GM12873 (cell line): Measurements from ENCODE around the gene RASSF4.

Source experiments
- TF ChIP-seq, protein P1 (sequence below): IDR thresholded peaks from 2 replicates; pipeline ENCODE4 v1.5.1; 2012; ENCODE audit warnings: low read depth, mild to moderate bottlenecking, moderate library complexity, low read length, control low read depth; ENCODE audit not compliant: insufficient read depth; ENCODE audit errors: missing control alignments

The RASSF4 gene

DNA sequence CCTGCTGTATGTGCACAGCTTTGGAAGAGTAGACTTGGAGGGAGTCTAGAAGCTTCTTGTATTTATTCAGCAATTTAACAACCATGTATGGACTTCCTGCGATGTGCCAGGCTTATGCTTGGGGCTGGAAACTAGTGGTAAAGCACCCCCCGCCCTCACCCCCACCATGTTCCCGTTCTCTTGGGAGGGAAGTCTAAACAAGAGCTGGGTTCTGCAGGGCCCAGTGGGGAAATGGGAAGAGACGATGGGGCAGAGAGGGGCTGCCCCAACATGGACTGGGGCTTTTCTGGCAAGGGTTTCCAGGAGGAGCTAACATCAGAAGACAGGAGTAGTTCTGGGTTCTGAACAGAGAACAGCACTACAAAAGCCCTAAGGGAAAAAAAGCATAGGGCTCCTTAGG, 8.0 kb downstream of the RASSF4 start:
- TF ChIP-seq, protein P1, sequence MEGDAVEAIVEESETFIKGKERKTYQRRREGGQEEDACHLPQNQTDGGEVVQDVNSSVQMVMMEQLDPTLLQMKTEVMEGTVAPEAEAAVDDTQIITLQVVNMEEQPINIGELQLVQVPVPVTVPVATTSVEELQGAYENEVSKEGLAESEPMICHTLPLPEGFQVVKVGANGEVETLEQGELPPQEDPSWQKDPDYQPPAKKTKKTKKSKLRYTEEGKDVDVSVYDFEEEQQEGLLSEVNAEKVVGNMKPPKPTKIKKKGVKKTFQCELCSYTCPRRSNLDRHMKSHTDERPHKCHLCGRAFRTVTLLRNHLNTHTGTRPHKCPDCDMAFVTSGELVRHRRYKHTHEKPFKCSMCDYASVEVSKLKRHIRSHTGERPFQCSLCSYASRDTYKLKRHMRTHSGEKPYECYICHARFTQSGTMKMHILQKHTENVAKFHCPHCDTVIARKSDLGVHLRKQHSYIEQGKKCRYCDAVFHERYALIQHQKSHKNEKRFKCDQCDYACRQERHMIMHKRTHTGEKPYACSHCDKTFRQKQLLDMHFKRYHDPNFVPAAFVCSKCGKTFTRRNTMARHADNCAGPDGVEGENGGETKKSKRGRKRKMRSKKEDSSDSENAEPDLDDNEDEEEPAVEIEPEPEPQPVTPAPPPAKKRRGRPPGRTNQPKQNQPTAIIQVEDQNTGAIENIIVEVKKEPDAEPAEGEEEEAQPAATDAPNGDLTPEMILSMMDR, result no peak

DNA sequence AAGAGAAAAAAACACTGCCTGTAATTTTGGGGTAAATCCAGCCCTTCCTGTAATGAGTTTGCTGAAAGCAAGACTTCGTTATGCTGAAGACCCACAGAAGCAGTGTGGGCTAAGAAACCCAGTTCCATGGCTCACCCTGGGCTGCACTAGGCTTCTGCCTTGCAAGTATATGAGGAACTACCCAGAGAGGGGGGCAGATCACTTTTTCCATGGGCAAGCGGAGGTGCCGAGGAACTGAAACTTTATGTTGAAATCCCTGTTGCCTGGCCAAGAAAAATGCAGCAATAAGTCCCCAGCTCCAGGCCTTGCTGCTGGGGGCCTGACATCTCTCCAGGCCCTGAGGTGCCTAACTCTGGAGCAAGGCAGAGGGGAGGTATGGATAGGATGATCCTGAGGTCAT, 8.5 kb downstream of the RASSF4 start:
- TF ChIP-seq, protein P1, result no peak

DNA sequence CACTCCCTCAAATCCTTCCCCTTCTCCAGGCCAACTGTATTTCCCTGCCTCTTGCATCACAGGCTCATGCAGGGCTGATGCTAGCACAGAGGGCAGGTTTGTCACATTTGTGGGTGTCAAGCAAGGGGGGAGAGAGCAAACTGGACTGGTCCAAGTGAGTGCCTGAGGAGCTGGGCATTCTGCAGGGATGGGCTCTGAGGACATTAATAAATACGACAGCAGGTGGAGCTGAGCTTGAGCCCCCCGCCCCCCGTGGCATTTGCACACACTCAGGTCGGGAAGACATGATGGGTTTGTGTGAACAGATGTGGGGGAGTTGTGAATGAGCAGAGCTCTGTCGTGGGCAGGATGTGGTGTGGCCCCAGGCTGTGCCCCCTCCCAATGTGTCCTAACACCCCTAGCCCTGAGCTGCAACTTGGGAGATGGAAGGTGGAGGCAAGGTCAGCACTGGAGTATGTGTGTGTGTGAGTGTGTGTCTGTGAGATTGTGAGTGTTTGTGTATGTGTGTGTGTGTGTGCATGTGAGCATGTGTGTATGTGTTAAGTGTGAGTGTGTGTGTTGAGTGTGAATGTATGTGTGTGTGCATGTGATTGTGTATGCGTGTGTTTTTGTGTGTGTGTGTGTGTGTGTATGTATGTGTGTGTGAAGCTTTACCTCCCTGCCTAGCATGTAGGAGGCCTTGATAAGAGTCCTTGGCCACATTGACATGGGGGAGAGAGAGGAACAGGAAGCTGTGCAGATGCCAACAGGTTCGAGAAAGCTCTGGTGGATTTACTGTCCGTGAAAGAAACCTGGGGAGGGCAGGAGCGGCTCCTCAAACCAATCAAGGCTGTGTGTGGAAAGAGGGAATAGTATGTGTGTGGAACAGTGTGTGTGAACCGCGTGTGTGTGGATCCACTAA, 9.1 kb downstream of the RASSF4 start:
- TF ChIP-seq, protein P1, result no peak

DNA sequence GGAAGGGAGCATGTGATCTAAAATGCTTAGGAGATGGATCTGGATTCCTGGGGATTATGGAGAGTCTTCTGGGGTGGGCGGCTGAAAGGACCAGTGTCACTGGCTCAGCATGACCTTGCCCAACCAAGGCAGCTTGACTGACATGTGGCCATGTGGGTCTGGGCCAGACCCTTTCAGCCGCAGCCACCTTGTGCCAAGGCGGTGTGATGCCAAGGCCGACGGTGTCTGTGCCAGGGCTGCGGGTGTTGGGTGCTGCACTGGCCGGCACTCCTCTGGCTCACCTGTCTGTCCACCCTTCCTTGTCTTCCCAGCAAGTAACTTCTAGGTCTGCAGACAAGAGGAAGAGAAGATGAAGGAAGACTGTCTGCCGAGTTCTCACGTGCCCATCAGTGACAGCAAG, 10.3 kb downstream of the RASSF4 start:
- TF ChIP-seq, protein P1, result no peak

DNA sequence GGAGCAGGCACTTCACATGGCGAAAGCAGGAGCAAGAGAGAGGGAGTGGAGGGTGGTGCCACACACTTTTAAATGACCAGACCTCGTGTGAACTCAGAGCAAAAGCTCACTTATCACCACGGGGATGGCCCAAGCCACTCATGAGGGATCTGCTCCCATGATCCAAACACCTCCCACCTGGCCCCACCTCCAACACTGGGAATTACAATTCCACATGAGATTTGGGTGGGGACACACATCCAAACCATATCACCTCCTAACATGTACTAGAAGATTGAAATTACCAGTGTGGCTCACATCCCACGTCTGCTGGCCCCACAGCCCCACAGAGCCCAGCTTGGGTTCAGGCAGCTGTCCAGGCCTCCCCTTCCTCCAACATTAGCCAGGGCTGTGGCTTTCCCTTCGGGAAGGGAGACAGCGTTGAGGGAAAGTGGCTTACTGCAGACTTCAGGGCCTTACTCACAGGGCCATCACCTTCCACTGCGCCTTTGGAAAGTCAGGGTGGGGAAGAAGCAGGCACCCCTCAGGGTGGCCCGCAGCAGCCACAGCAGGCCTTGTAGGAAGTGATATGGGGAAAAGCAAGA, 11.3 kb downstream of the RASSF4 start:
- TF ChIP-seq, protein P1, result no peak

DNA sequence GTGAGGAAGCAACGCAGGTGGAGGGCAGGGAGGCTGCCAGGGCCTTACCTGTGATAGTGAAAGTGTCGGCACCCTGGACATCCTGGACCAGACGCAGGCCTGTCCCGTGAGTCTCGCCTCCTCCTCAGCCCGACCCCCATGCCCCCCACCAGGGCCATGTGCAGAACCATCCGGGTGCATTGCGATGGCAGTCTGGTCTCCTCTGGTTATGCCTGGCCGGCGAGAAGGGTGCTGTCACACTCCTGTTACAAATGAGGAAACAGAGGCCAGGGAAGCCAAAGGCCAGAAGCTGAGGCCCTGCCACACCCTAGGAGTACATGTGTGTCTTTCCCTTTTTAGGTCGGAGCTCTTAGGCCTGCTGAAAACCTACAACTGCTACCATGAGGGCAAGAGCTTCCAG, 11.8 kb downstream of the RASSF4 start:
- TF ChIP-seq, protein P1, result no peak

DNA sequence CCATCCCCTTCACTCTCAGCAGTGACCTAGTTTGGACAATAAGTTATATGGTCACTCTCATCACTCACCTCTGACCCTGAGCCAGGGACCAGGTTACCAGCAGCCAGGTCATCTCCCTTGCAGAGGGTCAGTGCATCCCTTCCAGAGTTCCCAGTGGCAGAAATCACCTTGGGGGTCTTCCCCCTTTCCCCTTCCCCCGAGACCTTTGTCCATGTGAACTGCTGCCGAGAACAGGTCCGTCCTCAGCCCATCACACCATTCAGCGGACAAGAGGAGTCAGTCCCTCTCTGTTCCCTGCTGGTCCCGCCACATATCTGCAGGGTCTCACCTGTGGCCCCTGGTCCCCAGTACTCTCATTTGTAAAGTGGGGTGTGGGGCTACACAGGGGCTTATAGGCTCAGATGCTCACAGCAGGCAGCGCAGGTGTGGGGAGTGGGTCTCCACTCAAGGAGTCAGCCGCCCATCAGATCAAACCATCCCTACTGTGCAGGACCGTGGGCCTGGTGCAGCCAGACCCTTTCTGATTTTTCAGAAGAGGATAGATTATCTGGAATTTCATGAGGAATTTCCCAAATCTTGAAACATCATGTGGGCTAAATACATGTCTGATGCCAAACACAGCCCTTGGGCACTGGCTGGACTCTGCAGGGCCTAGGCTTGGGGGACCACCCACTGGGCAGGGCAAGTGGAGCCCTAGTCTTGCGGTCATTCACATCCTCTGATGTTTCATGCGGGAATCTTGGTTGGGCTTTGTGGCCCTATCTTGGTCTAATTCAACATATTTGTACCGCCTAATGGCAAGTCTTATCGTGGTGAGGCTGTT, 12.5 kb downstream of the RASSF4 start:
- TF ChIP-seq, protein P1, result no peak
